Lower lobe of right lung (tissue), 2 donors: ENCODE results near the gene TMEM244. TPM values are rescaled to one million over a fixed set of nuclear protein-coding genes. Genes with fewer than 3 reads are reported as not detected.

Experiments used
- ATAC-seq, 2 donors: fragments of 200-7000 bp; cut with Tn5 transposase; one replicate each; pipeline ENCODE4 v1.9.1; 2020 to 2022; ENCODE audit warnings: mild to moderate bottlenecking in 2 of 2, moderate library complexity in 2 of 2
- DNase-seq: peaks from one replicate; pipeline ENCODE4 v3.0.0-alpha.2; 2020
- H3K27ac ChIP-seq: fragments of 200-600 bp; one replicate; pipeline ENCODE4 v1.8.0; 2022
- H3K27me3 ChIP-seq: fragments of 200-600 bp; one replicate; pipeline ENCODE4 v1.8.0; 2022; ENCODE audit warnings: low read depth
- H3K36me3 ChIP-seq: fragments of 200-600 bp; one replicate; pipeline ENCODE4 v1.8.0; 2022; ENCODE audit warnings: mild to moderate bottlenecking
- H3K4me1 ChIP-seq: fragments of 200-600 bp; one replicate; pipeline ENCODE4 v1.8.0; 2022
- H3K4me3 ChIP-seq: fragments of 200-600 bp; one replicate; pipeline ENCODE4 v1.8.0; 2022; ENCODE audit warnings: mild to moderate bottlenecking
- H3K9me3 ChIP-seq: fragments of 200-600 bp; one replicate; pipeline ENCODE4 v1.8.0; 2022
- intact Hi-C: fragments of 100-400 bp; cut with DNase I; formaldehyde crosslinking; loops from one replicate; pipeline ENCODE4 v1.11.0; 2022
- total RNA-seq: library from RNA; stranded (reverse); fragmentation: NEBNext Ultra II Directional; extraction: Animal tissue kit (Norgen Biotek cat#: 25700); gene quantifications from one replicate; pipeline ENCODE4 v1.2.1, GENCODE V29; 2021
- TF ChIP-seq, protein P1 (sequence below): fragments of 200-600 bp; IDR thresholded peaks from one replicate; pipeline ENCODE4 v1.8.0; 2022; ENCODE audit warnings: antibody characterized with exemption, mild to moderate bottlenecking
- donor health status: DM: no; HTN: yes; CAD: no; lungs with severe emphysema.

Gene TMEM244
- total RNA-seq, 1 donor from 2014 or later, result not detected

DNA sequence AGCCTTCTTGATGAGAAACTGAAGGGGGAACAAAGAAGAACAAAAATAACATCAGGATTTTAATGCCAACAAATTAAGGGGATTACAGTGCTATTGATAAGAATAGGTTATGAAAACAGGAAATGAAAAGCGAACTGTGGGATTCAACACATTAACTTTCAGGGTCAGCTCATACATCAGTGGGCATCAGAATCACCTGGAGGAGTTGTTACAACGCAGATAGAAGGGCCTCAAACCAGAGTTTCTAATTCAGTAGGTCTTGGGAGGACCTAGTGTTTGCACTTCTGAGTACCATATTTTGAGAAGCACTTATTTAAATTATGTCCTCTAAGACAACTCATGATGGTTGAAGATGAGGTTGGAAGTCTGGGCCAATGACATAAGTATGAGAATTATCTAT is 5.6 kb upstream of the TMEM244 start:
- H3K4me3 ChIP-seq, result no peak overlapping the region
- TF ChIP-seq, protein P1, sequence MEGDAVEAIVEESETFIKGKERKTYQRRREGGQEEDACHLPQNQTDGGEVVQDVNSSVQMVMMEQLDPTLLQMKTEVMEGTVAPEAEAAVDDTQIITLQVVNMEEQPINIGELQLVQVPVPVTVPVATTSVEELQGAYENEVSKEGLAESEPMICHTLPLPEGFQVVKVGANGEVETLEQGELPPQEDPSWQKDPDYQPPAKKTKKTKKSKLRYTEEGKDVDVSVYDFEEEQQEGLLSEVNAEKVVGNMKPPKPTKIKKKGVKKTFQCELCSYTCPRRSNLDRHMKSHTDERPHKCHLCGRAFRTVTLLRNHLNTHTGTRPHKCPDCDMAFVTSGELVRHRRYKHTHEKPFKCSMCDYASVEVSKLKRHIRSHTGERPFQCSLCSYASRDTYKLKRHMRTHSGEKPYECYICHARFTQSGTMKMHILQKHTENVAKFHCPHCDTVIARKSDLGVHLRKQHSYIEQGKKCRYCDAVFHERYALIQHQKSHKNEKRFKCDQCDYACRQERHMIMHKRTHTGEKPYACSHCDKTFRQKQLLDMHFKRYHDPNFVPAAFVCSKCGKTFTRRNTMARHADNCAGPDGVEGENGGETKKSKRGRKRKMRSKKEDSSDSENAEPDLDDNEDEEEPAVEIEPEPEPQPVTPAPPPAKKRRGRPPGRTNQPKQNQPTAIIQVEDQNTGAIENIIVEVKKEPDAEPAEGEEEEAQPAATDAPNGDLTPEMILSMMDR, result no peak
- no peaks in the 10 kb centered on the region for H3K4me1 ChIP-seq
- ATAC-seq (no peak), DNase-seq (no peak)
- no peaks in the 10 kb centered on the region for H3K27me3 ChIP-seq
- H3K9me3 ChIP-seq, result no peaks in the 10 kb centered on the region
- intact Hi-C loops, result no loop called here
- no peak overlapping the region for H3K27ac ChIP-seq
- no peaks in the 10 kb centered on the region for H3K36me3 ChIP-seq

DNA sequence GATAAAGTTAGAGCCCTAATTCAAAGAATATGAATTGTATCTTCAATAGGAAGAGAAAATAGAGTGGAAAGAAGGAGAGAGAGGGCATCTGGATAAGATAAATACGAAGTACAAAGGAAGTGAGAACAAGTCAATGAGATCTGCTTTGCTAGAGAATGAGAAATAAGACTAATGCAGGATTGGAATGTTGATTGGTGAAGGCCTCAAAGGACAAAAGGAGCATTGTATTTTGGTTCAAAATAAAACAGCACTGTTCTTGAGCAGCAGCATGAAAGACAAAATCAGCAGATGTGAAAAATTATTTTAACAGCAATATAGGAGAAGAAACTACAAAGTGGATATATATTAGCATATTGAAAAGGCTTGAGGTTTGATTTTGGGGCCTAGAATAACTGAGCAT is 5.1 kb upstream of the TMEM244 start:
- H3K27ac ChIP-seq, result no peak overlapping the region
- no peaks in the 10 kb centered on the region for H3K9me3 ChIP-seq
- TF ChIP-seq, protein P1, result no peak
- H3K4me3 ChIP-seq, result no peak overlapping the region
- DNase-seq (no peak), ATAC-seq (no peak)
- H3K36me3 ChIP-seq, result no peaks in the 10 kb centered on the region
- H3K4me1 ChIP-seq, result no peaks in the 10 kb centered on the region
- intact Hi-C loops, result no loop called here
- H3K27me3 ChIP-seq, result no peaks in the 10 kb centered on the region

GRCh38 chr6:129865013-129865412 is 3.9 kb upstream of the TMEM244 start:
- Histone ChIP-seq H3K4me3 (no peak overlapping the region), H3K27ac (no peak overlapping the region), H3K36me3 (no peaks in the 10 kb centered on the region), H3K9me3 (no peaks in the 10 kb centered on the region), H3K27me3 (no peaks in the 10 kb centered on the region), H3K4me1 (no peaks in the 10 kb centered on the region)
- ATAC-seq (no peak), DNase-seq (no peak)
- TF ChIP-seq, protein P1, result no peak
- intact Hi-C loops, result no loop called here

DNA sequence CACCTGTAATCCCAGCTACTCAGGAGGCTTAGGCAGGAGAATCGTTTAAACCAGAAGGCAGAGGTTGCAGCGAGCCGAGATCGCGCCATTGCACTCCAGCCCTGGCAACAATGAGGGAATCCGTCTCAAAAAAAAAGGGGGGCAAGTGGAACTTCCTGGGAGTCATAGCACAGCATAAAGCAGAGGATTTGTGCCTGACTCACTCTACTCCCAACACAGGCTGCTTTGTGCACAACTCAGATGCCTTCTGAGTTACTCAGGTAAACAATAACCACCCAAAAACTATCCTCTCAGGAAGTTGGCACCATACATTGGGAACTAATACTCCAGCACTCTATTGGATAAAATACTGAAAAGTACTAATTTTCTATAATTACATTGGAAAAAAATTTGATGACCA is 2.5 kb upstream of the TMEM244 start:
- DNase-seq (no peak), ATAC-seq (no peak)
- Histone ChIP-seq H3K27ac (no peak overlapping the region), H3K9me3 (no peaks in the 10 kb centered on the region), H3K4me1 (no peaks in the 10 kb centered on the region), H3K27me3 (no peaks in the 10 kb centered on the region), H3K36me3 (no peaks in the 10 kb centered on the region), H3K4me3 (no peak overlapping the region)
- TF ChIP-seq, protein P1, result no peak
- intact Hi-C loops, result no loop called here

GRCh38 chr6:129859524-129859923 is 1.6 kb downstream of the TMEM244 start:
- DNase-seq (no peak), ATAC-seq (no peak)
- Histone ChIP-seq H3K27me3 (no peaks in the 10 kb centered on the region), H3K27ac (no peak overlapping the region), H3K4me1 (no peaks in the 10 kb centered on the region), H3K36me3 (no peaks in the 10 kb centered on the region), H3K4me3 (no peak overlapping the region), H3K9me3 (no peaks in the 10 kb centered on the region)
- intact Hi-C loops, result no loop called here
- TF ChIP-seq, protein P1, result no peak

DNA sequence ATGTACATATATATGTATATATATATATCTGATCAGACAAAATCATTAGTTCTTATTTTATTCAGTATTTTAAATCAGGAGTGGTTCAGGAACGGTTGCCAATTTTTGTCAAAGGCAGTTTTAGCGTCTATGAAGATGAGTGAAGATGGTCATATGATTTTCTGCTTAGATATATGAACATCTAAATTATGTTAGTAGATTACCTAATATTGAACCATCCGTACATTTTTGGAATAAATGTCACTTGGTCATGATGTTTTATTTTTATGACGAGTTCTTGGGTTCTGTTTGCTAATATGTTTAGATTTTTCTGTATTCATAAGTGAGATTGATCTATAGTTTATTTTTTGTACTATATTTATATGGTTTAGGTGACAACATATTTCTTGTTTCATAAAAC is 3.3 kb downstream of the TMEM244 start:
- intact Hi-C loops, result no loop called here
- TF ChIP-seq, protein P1, result no peak
- H3K9me3 ChIP-seq, result no peaks in the 10 kb centered on the region
- H3K27me3 ChIP-seq, result no peaks in the 10 kb centered on the region
- H3K27ac ChIP-seq, result no peak overlapping the region
- no peak overlapping the region for H3K4me3 ChIP-seq
- DNase-seq, result no peak
- H3K4me1 ChIP-seq, result no peaks in the 10 kb centered on the region
- no peak for ATAC-seq
- H3K36me3 ChIP-seq, result no peaks in the 10 kb centered on the region
